ENCODE results near the gene GTF2A1.
"Not testable (repeated sequence)": the region's sequence is repeated elsewhere in the genome, so short reads cannot be mapped to it uniquely, and the experiment has no call there.

Gene GTF2A1

DNA sequence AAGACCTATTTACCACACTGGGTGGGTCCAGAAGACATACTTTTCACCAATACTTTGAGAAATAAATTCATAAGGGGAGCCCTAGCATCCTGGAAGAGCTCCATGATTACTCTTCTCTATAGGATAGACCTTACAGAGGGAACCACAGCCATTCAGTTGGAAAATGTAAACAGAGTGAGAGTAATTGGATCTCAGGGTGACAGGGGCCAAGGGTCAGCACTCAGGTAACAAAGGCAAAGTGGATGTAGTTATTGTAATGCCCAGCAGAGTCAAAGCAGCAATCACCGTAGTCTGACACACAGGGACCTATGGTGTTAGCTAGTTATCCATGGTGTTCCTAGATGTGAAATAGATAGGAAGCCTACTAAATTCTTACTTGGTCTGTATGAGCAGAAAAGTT lies 10.8 kb upstream of the GTF2A1 start:
- DNase-seq (ENCODE audit: low read depth in 2 of 2): no peak

DNA sequence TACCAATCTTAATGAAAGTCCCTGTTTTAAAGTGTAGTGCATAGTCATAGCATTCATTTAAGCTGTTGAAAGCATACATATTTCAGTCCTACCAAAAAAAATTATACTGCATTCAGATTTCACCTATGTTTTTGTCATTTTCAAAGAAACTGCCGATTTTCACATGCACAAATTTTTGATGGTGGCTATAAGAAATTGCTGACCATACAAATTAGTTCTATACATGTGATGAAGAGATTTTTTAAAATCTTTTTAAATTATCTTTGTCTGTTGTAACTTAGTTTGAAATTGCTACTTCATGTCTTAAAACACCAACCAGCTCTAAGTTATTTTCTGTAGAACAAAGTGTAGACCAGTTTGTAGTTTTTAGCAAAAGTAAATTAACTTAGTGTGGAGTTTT lies 3.5 kb upstream of the GTF2A1 start:
- DNase-seq (ENCODE audit: low read depth in 2 of 2): no peak

DNA sequence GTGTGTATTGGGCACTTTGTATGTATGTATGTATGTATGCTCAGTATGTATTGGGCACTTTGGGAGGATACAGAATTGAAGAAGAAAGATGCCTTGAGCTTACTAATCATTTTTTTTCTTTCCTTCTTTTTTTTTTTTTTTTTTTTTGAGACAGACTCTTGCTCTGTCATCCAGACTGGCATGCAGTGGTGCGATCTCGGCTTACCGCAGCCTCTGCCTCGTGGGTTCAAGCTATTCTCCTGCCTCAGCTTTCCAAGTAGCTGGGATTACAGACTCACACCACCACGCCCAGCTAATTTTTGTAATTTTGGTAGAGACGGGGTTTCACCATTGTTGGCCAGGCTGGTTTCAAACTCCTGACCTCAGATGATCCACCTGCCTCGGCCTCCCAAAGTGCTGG lies 3.0 kb upstream of the GTF2A1 start:
- DNase-seq (ENCODE audit: low read depth in 2 of 2): not testable (repeated sequence)

DNA sequence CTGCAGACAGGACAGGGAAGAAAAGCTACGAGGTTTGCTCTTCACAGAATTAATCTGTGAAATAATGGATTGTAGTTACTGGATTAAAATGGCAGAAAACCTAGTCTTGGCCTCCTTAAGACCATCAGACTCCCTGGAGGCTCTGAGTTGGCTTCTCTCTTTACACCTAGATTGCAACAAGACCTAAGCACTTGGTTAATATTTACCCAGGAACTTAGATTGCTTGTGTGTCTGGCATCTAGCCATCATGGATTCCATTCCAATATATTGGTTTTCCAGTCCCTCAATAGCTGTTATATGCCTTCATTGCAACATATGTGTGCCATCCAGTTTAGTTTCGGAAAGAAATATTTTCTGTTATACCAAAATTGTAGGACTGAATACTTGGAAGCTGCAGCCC lies 1.9 kb upstream of the GTF2A1 start:
- no peak for DNase-seq (ENCODE audit: low read depth in 2 of 2)

DNA sequence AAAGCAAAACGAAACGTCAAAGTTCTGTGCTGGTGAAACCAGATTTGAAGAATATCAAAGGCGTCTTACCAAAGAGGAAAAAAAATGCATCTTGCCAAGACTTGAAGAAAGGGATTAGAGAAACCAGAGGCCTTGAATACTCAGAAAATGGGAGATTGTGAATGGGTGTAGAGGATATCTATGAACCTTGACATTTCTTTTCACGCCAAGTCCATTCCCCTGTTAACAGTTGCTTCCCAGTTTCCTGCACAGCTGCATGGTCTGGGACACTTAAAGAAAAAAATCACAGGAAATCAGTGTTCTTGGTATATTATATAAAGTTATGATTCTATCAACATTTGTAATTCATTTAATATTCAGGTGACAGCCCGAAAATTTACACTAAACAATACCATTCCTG lies 1.4 kb upstream of the GTF2A1 start:
- no peak for DNase-seq (ENCODE audit: low read depth in 2 of 2)

DNA sequence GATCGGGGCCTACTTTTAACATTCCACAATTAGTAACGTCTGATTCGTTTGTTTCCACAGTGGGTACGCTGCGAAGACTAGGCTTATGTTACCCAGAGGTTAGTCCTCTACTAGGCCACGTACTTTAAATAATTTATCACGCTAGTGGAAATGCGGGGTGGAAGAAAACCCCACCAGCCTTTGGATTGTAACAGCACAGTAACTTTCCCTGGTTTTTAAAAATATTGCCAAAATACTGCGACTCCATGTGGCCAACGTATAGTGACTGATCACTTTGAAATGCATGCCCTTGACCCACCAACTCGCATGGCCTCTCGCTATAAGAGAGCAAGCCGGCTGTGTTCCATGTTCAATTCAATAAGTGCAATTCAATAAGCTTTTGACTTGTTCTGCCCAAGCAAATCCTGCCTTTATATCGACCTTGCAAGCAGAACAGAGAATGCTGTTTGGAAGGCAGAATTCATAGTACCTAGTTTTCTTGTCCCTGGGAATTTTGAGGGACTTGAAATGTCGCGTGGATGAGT lies 882 bp upstream of the GTF2A1 start:
- DNase-seq (ENCODE audit: low read depth in 2 of 2): no peak

DNA sequence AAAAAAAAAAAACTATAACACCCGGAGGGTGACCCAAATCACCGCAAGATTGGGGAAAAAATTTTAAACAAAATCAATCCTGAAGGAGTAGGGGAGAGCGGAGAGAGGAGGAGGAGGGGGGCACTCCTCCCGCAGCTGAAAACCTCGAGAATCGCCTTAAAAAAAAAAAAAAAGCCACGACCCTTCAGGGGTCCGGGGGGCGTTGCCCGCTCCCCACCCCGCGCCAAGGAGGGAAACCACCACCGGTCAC lies 254 bp downstream of the GTF2A1 start:
- no peak for DNase-seq (ENCODE audit: low read depth in 2 of 2)

DNA sequence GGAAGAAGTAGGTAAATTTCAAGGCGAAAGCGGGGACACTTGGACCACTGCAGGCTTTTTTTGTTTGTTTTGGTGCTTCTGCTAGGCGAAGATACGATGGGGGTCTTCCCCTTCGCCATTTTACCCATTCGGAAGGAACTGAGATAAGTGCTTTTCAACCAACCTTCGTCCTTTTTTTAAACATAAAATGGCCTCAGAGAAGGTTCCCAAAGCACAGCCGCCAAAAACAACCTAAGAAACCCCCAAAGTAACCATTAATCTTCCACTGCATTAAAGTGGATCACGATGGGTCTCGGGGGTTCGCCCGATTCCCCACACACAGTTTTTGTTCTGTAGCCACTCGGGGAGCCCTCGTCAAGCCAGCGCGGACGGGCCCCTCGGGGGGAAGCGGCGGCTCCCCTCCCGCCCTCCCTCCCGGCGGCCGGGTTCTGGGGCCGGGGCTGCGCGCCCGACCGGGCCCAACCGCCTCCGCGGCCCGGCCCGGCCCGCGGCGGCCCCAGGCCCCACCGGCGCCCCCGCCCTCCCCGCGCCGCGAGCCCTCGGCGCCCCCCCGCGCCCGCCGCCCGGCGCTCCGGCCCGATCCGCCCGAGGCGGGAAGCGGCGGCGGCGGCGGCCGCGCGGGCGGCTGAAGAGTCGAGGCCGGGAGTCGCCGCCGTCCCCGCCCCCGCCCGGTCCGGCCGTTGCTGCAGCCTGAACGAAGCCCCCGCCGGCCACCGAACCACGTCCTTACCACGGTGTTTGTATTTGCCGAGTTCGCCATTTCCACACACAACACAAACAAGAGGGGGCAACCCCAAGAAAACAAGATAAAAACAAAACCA lies 790 bp downstream of the GTF2A1 start:
- peak in 1 of 2 donors; percentile 17 for DNase-seq (ENCODE audit: low read depth in 2 of 2)

DNA sequence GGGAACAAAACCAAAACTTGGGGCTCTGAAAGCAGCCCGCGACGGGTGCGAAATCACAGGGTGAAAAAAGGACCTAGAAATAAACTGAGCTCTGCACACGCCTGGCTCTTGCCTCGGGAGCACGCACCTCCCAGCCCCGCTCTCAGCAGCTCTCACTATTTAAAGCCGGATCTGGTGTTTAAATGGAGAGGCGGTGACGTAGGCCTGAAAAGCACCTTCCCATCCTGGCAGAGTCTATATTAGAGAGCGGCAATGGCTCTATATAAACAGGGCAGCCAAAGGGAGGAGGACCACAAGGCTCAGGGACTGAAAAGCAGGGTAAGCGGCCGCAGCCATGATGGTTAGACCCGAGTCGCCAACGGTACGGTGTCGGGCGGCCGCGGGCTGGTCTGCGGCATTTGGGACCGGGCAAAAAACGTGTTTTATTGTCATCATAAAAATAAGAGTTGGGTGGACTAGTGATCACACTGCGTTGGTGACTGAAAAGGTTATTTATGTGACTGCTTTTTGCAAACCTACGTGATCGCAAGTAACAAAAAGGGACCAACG lies 1.5 kb downstream of the GTF2A1 start:
- peak; percentile 44 to 66 for DNase-seq (ENCODE audit: low read depth in 2 of 2)

DNA sequence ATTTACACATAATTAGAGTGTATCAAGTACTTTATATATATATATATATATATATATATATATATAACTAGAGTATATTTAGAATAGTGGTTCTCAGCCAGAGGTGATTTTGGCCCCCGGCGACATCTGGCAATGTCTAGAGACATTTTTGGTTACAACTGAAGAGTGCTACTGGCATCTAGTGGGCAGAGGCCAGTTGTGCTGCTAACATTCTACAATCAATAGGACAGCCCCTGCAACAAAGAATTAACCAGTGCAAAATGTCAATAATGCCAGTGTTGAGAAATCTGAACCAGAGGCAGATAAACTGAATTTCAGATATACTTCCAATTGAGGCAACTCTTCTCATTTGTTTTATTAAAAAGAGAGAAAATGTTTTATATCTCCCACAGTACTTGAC lies 8.9 kb downstream of the GTF2A1 start:
- DNase-seq (ENCODE audit: low read depth in 2 of 2): no peak

DNA sequence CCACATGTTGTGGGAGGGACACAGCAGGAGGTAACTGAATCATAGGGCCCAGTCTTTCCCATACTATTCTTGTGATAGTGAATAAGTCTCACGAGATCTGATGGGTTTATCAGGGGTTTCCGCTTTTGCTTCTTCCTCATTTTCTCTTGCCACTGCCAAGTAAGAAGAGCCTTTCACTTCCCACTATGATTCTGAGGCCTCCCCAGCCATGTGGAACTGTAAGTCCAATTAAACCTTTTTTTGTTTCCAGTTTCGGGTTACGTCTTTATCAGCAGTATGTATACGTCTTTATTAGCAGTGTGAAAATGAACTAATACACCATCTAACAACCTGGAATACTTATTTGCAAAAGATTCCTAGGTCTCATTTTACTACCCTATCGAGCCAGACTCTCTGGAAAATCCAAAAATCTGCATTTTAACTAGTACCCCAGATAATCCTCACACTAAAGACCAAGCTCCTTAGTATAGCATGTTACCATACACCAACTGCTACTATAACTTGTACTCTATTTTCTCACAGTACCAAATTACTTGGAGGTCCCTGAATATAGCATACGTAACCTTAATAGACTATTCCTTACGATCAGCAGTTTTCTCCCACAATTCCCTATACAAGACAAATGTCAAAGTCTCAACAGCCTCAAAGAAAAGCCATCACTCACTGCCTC lies 11.5 kb downstream of the GTF2A1 start:
- DNase-seq (ENCODE audit: low read depth in 2 of 2): no peak

DNA sequence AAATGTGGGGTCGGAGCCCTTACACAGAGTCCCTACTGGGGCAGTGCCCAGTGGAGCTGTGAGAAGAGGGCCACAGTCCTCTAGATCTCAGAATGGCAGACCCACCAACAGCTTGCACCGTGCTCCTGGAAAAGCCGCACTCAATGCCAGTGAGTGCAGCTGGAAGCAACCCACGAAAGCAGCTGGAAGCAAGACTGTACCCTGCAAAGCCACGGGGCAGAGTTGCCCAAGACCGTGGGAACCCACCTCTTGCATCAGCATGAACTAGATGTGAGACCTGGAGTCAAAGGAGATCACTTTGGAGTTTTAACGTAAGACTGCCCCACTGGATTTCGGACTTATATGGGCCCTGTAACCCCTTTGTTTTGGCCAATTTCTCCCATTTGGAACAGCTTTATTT lies 12.3 kb downstream of the GTF2A1 start:
- DNase-seq (ENCODE audit: low read depth in 2 of 2): no peak

DNA sequence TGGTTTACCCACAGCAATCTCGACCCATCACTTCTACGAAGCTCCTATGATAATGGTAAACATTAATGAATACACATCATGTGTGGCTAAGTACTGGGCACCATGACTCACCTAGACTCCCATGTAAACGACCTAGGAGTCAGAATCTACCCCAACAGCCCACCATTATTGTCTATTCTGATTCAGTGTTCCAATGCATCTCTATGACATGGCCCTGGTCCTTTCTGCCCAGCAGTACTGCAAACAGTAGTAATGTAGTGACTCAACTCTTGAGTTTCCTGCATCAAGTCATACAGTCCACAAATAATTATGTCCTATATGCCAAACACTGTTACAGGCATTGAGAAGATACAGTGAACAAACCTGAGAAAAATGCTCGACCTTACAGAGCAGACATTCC lies 14.6 kb downstream of the GTF2A1 start:
- DNase-seq (ENCODE audit: low read depth in 2 of 2): no peak

DNA sequence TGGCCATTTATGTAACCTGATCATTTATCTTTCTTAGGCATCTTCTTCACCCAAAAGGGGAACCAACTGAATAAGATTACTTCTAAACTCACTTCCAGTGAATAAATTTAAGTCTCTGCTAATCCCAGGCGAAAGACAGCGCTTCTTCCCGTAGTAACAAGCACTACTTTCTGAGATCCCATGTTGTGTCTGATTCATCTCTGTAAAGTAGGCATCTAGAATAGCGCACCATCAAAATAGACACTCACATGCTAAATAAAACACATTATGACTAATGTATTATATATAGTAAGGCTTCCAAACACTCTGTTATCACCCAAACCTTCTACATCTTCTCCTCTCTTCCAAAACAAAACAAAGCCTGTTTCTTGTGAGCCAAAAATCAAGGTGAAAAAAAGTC lies 15.1 kb downstream of the GTF2A1 start:
- DNase-seq (ENCODE audit: low read depth in 2 of 2): no peak

DNA sequence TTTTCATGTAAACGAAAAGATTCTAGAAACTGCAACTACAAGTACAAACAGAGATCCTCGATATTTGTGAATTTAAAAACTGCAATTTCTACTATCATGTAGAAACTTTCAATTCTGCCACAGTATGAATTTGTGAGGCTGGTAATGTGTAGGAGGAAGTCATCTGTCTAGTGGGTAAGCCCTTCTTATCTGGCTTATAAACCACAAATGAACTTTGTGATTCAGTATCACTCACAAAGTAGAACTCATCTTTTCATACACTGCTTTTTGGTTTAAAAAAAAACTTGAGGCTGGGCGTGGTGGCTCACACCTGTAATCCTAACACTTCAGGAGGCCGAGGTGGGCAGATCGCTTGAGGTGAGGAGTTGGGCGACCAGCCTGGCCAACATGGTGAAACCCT lies 20.7 kb downstream of the GTF2A1 start:
- no peak for DNase-seq (ENCODE audit: low read depth in 2 of 2)

DNA sequence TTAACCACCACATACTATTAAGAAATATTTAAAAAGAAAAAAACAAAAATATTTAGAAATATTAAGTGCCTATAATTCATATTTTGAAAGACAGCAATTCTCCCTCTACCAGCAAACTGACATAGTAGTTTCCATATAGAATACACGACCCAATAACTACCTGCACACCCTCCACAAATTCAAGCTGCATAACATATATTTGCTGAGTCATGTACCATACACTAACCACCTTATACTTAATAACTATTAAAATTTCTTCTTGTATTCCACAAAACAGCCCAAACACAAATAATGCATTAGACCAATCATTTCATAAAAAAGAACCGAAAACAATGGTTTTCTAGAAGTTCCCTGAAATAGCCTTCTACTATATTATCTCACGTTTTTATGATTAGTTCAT lies 21.7 kb downstream of the GTF2A1 start:
- no peak for DNase-seq (ENCODE audit: low read depth in 2 of 2)

DNA sequence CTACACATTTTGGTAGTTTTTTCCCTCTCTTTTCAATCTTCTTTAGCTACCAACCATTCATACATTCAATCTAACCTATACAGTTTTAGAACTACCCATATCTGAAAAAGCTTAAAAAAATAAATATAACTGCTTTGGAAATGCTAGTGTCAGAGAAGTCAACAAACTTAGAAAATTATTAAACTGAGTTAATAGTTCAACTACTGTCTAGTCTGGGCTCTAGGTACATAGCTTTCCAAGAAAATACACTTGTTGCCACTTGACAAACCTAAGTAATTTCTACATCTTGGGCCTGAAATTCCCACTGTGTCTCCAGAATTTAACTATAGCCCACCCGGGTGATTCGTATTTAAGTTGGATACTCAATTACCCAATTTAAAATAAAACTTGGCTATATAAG lies 22.1 kb downstream of the GTF2A1 start:
- DNase-seq (ENCODE audit: low read depth in 2 of 2): no peak

DNA sequence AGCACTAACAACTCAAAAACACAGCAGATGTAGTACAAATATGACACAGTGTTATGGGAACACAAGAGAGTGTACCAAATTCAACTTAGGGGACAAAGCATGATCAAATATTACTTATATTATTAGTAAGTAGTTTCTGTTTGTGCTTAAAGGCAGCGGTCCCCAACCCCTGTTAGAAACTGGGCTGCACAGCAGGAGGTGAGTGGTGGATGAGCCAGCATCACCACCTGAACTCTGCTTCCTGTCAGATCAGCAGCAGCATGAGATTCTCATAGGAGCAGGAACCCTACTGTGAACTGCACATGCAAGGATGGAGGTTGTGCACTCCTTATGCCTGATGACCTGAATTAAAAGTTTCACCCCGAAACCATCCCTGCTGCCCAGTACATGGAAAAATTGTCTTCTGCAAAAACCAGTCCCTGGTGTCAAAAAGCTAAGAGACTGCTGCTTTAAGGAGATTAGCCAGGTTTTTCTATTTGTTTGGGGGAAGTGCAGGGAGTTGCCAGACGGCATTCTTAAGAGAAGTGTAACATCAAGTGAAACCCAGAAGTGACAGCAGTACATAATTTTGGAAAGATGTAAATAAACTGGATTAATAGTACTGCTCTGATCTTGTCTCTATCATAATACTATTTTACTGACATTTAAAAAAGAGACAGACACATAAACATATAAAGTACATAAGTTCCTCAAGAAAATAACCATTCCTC lies 26.7 kb downstream of the GTF2A1 start:
- DNase-seq (ENCODE audit: low read depth in 2 of 2): no peak

DNA sequence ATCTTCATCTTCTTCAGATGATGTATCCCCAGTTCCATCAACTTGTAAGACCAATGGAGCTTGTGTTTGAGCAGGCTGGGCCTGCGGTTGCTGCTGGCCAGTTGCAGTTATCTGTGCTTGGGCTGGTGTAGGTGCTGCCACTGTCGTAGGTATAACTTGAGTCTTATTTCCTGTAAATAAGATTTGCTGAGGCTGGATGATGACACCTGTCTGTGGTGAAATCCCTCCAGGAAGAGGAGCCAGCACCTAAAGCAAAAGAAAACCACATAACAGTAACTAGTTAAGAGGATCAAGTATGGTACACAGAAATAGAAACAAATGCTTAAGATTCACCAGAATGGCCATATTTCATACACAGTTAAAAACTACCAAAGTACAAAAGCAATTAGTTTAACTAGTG lies 28.2 kb downstream of the GTF2A1 start:
- DNase-seq (ENCODE audit: low read depth in 2 of 2): no peak

DNA sequence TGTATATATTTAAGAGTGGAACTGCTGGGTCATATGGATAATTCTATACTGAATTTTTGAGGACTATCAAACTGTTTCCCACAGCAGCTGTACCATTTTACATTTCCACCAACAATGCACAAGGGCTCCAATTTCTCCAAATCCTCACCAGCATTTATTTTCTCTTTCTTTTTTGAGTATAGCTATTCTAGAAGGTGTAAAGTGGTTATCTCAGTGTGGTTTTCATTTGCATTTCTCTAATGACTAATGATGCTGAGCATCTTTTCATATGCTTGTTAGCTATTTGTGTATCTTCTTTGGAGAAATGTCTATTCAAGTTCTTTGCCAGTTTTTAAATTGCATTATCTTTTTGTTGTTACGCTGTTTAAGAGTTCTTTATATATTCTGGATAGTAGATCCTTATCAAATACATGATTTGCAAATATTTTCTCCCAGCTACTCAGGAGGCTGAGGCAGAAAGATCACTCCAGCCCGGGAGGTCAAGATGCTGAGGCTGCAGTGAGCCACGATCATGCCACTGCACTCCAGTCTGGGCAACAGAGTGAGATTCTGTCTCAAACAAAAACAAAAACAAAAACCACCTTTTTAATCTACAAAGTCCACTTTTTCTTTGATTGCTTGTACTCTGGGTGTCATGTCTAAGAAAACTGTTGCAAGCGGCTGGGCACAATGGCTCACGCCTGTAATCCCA lies 32.8 kb downstream of the GTF2A1 start:
- no peak for DNase-seq (ENCODE audit: low read depth in 2 of 2)

DNA sequence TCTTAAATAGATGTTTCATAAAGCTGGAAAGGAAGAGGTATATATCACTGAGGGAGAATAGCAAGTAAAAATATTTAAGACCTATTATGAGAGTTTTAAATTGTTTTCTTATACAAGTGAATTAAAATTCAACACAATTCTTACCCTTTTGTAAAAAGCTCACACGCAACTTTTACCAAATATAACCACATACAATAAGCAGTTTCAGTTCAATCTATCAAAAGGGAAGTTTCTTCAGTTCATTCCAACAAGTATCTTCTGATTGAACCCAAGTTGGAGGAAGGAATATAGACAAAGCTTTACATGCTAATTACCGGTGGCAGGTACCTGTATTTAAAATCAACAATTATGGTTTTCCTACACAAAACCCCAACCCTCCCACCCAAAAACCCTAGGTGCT lies 41.1 kb downstream of the GTF2A1 start:
- no peak for DNase-seq (ENCODE audit: low read depth in 2 of 2)

DNA sequence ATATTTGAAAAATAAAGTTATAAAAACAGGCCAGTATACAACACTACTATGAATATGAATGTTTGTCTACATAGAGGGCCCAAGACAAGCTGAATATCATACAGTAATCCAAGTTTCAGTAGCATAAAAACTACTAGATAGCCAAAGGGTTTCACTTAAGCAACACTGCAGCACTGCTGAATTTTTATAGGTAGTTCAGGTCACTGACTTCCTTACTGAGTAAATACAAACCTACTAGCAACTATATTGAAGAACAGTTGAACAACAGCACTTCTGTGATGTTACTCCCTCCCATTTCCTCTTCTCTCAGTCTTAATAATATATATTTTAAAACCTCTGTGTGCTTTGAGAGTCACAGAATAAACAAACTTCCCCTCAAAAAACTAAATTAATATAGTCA lies 42.7 kb downstream of the GTF2A1 start:
- DNase-seq (ENCODE audit: low read depth in 2 of 2): no peak
